Testis (tissue), 5 donors: ENCODE results near the gene TGFBRAP1. TPM values are rescaled to one million over a fixed set of nuclear protein-coding genes. Genes with fewer than 3 reads are reported as not detected.

ENCODE experiments used
- DNase-seq: peaks from one replicate; pipeline ENCODE4 v3.0.0-alpha.2; 2019
- H3K27ac ChIP-seq, 2 donors: fragments of 200-600 bp; sonication (generic); one replicate each; pipeline ENCODE4 v1.5.1; 2019
- H3K27me3 ChIP-seq: fragments of 200-600 bp; sonication (generic); one replicate; pipeline ENCODE4 v1.5.1; 2019
- H3K36me3 ChIP-seq: fragments of 200-600 bp; sonication (generic); one replicate; pipeline ENCODE4 v1.5.1; 2017; ENCODE audit warnings: low read depth; ENCODE audit errors: missing control alignments
- H3K4me1 ChIP-seq: fragments of 200-600 bp; sonication (generic); one replicate; pipeline ENCODE4 v1.5.1; 2019
- H3K4me3 ChIP-seq, 2 donors: fragments of 200-600 bp; sonication (generic); one replicate each; pipeline ENCODE4 v1.5.1; 2017 to 2019
- H3K9me3 ChIP-seq: fragments of 200-600 bp; sonication (generic); one replicate; pipeline ENCODE4 v1.5.1; 2017
- POLR2A ChIP-seq: fragments of 450-650 bp; IDR thresholded peaks from one replicate; pipeline ENCODE4 v1.6.1; 2017; ENCODE audit warnings: antibody characterized with exemption, mild to moderate bottlenecking, moderate library complexity
- WGBS, 2 donors: methylation state at CpG; one replicate each; pipeline ENCODE4 v1.1.5; 2018; 5-methylcytosine and 5-hydroxymethylcytosine counted together
- intact Hi-C: fragments of 100-400 bp; cut with DNase I; formaldehyde crosslinking; loops from one replicate; pipeline ENCODE4 v1.15.1; 2023; ENCODE audit warnings: low total_unique reads
- long read RNA-seq, 2 donors: transcript quantifications; one replicate each; lab custom pipeline, GENCODE V29; 2026
- polyA plus RNA-seq: library from polyadenylated mRNA; stranded (reverse); fragments of 350-450 nt; fragmentation: Illumina TruSeq; extraction: RNeasy Lipid Tissue Mini Kit (QIAGEN cat#74804); gene quantifications from one replicate; pipeline ENCODE4 v1.2.3, GENCODE V29; 2014; ENCODE audit warnings: low read depth, low replicate concordance; ENCODE audit not compliant: insufficient read depth
- total RNA-seq, 2 donors: library from RNA; depleted of rRNA; stranded (reverse); fragments of >200 nt; gene quantifications; one replicate each; pipeline ENCODE4 v1.2.3, GENCODE V29; 2016
- TF ChIP-seq, protein P1 (sequence below), 3 experiments: fragments of 450-650 bp in 2 of 3; fragments of 200-600 bp in 1 of 3; sonication (generic) in 1 of 3; IDR thresholded peaks; one replicate each; pipeline ENCODE4 v1.5.1; 2016 to 2019; ENCODE audit warnings: antibody characterized with exemption in 3 of 3, mild to moderate bottlenecking in 2 of 3, moderate library complexity in 1 of 3

Gene TGFBRAP1, protein sequence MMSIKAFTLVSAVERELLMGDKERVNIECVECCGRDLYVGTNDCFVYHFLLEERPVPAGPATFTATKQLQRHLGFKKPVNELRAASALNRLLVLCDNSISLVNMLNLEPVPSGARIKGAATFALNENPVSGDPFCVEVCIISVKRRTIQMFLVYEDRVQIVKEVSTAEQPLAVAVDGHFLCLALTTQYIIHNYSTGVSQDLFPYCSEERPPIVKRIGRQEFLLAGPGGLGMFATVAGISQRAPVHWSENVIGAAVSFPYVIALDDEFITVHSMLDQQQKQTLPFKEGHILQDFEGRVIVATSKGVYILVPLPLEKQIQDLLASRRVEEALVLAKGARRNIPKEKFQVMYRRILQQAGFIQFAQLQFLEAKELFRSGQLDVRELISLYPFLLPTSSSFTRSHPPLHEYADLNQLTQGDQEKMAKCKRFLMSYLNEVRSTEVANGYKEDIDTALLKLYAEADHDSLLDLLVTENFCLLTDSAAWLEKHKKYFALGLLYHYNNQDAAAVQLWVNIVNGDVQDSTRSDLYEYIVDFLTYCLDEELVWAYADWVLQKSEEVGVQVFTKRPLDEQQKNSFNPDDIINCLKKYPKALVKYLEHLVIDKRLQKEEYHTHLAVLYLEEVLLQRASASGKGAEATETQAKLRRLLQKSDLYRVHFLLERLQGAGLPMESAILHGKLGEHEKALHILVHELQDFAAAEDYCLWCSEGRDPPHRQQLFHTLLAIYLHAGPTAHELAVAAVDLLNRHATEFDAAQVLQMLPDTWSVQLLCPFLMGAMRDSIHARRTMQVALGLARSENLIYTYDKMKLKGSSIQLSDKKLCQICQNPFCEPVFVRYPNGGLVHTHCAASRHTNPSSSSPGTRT
- total RNA-seq (10 to 100 TPM; 10.8 to 16.3 TPM), polyA plus RNA-seq (7.3 TPM)
- long read RNA-seq, donor 1, full-length matches to known transcripts, result 2 of 2 reads
- long read RNA-seq, donor 1, partial matches to known transcripts, result 0 of 2 reads
- long read RNA-seq, donor 1, other reads (novel, unspliced or antisense), result 0 of 2 reads
- long read RNA-seq, donor 2, full-length matches to known transcripts, result 2 of 2 reads
- long read RNA-seq, donor 2, partial matches to known transcripts, result 0 of 2 reads
- long read RNA-seq, donor 2, other reads (novel, unspliced or antisense), result 0 of 2 reads

DNA sequence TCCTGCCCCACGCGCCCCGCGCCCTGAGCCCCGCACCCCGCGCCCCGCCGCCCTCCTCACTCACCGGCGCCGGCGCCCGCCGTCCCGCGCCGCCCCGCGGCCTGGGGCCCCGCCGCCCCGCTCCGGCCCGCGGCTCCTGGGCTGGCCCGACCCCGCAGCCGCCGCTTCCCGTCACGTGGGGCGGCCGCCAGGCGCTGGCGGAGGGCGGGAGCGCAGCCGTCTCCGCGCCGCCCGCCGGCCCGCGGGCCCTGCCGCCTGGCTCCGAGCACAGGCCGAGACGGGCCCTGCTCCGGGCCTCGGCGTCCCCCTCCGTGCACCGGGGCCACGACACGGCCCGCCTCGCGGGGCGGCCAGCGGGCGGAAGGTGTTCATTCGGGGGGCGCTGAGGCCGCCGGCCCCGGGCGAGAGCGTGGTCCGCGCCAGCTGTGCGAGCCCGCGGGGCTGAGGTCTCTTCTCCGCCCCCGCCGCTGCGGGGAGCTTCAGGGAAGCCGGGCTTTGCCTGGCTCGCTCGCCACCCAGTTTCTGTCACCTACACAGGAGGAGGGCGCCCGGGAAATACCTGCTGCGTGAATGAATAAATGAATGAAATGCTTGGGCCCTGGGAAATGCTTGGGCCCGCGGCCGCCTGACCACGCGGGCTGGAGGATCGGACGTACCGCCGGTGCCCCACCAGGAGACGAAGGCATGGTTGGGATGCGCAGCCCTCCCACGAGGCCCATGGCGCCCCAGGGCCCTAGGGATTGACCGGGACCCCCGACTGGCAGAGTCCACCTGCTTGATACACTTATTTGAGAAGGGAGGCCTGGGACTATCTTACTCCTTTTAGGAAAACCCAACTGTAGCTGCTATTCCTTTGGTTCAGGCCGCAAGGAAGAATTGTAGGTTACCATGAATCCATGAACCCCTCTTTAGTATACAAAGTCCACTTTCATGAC lies at the start of gene TGFBRAP1:
TGFBRAP1 (minus strand) TSS at position 175 of the 935 bp plus-strand sequence. CDS start 21,434 bp downstream, outside the sequence.
- peak within 1 kb of the TSS; percentile 67 to 73 for H3K4me3 ChIP-seq
- 2% methylated on average over 21 to 70 of the region's 101 CpGs for WGBS, 2 donors
- H3K9me3 ChIP-seq, result no peaks in the 10 kb centered on the region
- TF ChIP-seq POLR2A, result no peak
- TF ChIP-seq, protein P1, sequence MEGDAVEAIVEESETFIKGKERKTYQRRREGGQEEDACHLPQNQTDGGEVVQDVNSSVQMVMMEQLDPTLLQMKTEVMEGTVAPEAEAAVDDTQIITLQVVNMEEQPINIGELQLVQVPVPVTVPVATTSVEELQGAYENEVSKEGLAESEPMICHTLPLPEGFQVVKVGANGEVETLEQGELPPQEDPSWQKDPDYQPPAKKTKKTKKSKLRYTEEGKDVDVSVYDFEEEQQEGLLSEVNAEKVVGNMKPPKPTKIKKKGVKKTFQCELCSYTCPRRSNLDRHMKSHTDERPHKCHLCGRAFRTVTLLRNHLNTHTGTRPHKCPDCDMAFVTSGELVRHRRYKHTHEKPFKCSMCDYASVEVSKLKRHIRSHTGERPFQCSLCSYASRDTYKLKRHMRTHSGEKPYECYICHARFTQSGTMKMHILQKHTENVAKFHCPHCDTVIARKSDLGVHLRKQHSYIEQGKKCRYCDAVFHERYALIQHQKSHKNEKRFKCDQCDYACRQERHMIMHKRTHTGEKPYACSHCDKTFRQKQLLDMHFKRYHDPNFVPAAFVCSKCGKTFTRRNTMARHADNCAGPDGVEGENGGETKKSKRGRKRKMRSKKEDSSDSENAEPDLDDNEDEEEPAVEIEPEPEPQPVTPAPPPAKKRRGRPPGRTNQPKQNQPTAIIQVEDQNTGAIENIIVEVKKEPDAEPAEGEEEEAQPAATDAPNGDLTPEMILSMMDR (IDR thresholded peaks at IDR 0.05), result no peak
- no peaks in the 10 kb centered on the region for H3K27me3 ChIP-seq
- peak; percentile 37 for DNase-seq
- no peaks in the 10 kb centered on the region for H3K36me3 ChIP-seq
- H3K27ac ChIP-seq, result peak within 1 kb of the TSS; percentile 51 to 84
- H3K4me1 ChIP-seq, result no peaks in the 10 kb centered on the region
- intact Hi-C loops, result no loop called here

DNA sequence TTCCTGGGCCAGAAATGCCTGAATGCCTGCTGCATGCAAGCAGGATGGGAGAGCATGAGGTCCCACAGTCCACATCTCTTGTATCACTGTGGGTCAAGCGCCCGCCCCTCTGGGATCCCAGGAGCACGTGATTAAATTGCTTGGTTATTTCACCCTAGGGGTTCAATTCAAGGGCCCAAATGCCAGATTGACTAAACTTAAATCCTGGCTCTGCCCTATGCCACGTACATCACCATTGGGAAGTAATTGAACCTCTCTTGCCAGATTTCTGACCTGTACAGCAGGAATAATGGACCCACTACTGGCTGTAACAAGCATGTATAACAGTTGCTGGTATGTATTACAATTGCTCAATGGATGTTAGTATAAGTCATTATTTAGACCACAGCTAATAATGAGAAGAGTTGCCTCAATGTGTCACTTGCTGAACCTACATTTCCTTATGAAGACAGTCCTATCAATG lies 49.4 kb upstream of the TGFBRAP1 start:
- no peaks in the 10 kb centered on the region for H3K9me3 ChIP-seq
- peak overlapping the region in 1 of 2 donors; percentile 84 for H3K27ac ChIP-seq
- TF ChIP-seq, protein P1 (IDR thresholded peaks at IDR 0.05), result no peak
- no peak for TF ChIP-seq POLR2A
- H3K4me1 ChIP-seq, result peaks cover 83% of the 10 kb centered on the region
- no peaks in the 10 kb centered on the region for H3K27me3 ChIP-seq
- 76 to 80% methylated on average over 4 of the region's 4 CpGs for WGBS, 2 donors
- intact Hi-C loops, result loop anchor here (10.0 kb wide), 1 partner anchor 116 kb away; no protein-coding TSS in a partner anchor
- no peaks in the 10 kb centered on the region for H3K36me3 ChIP-seq
- H3K4me3 ChIP-seq, result no peak overlapping the region
- DNase-seq, result no peak

DNA sequence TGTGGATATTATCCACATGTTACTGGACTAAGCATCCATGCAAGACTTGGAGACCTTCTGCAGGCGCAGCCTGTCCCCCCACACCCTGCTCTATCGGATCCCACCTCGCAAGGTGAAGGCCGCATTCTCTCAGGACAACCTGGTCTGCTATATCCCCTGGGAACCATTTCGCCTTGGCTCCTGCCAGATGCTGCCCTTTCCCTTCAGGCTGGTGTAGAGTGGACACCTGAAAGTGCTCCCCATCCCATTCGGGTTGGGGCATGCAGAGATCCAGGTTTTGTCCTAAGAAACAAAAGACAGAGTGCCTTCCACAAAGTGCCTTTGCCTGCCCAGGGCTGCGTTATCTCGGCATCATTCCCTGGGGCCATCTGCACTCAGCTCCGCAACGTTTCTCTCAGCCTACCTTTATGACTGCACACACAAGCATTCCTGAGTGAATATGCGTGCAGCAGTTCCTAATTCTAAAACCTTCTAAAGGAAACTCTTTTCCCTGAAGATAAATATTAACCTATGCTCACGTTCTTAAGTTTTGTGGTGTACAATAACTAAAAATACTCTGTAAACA lies 48.8 kb upstream of the TGFBRAP1 start:
- no peak for DNase-seq
- Histone ChIP-seq H3K27ac (peak overlapping the region; percentile 20 to 84), H3K27me3 (no peaks in the 10 kb centered on the region), H3K36me3 (no peaks in the 10 kb centered on the region), H3K4me3 (no peak overlapping the region), H3K4me1 (peaks cover 83% of the 10 kb centered on the region), H3K9me3 (no peaks in the 10 kb centered on the region)
- intact Hi-C loops, result loop anchor here (10.0 kb wide), 1 partner anchor 116 kb away; no protein-coding TSS in a partner anchor
- 70 to 77% methylated on average over 12 of the region's 12 CpGs for WGBS, 2 donors
- TF ChIP-seq, protein P1 (IDR thresholded peaks at IDR 0.05), result no peak
- TF ChIP-seq POLR2A, result no peak
